EL (cell line): ENCODE measurements around the gene ABCC4.

ENCODE experiments used
- DNase-seq: peaks from one replicate; pipeline ENCODE4 v3.0.0-alpha.2; 2016

Gene ABCC4

DNA sequence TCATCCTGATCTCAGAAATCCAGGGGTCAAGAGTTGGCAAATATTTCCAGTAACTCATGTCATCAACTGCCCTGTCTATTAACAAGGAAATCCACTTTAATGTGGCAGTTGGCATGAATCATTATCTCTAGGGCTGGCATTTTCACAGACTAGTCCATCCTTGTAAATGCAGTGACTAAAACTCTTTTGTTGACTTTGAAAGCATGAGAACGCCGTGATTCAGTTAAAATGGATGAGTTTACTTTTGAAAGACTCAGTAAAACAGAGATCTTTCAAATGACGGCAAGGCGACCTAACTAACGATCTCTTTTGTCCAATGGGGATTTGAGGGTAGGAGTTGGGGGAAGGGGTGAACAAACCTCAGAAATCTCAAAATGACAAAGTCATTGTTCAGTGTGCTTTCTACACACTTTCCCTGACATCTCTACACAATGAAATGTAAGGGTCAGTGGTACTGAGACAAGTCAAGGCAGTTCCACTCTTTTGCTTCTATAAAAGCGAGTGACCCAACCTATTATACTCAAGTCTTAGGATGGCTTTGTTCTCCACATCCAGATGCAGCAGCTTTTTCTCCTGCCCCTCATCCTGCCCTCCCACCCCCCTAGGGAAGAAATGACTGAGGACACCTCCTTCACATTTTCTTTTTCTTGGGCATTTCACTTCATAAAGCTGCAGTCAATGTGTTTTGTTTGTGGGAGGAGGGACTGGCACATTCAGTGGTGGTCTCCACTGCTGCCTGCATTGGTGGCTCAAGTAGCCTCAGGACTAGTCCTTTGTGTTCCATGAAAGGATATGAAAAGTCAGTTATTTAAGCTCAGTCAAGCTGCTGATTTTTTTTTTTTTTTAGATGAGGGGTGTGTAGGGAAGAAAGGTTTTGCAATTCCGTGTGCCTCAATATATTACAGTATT is 200.5 kb downstream of the ABCC4 start:
- peak; percentile 89 for DNase-seq

DNA sequence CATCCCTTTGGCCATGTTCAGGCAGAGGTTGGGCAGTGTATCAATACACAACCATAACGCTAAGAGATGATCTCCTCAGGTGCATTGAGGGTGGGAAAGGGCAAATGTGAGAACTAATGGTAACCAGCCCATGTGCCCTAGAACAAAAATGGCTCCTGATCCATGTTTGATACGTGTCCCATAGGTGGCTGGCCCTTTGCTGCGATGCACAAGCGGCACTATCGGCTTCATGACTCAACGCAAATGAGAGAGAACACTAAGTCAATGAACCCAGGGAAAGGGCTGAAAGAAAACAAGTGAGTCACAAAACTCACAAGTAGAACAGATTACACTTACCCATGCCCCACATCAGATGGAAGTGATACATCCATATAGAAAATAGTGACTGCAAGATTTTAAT is 201.7 kb downstream of the ABCC4 start:
- peak; percentile 45 for DNase-seq

DNA sequence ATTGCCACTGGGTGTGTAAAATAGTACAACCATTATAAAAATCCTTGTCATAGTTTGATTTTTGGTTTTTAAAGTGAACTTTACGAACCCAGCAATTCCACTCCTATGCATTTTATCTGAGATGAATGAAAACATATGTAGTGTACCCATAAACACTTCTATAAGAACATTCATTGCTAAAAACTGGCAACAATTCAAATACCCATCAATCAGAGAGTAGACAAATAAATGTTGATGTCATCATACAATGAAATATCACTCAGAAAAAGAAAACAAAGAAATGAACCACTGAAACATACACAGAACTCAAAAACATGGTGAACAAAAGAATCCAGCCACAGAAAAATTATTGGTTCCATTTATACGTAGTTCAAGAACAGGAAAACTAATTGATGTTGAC is 202.3 kb downstream of the ABCC4 start:
- no peak for DNase-seq

DNA sequence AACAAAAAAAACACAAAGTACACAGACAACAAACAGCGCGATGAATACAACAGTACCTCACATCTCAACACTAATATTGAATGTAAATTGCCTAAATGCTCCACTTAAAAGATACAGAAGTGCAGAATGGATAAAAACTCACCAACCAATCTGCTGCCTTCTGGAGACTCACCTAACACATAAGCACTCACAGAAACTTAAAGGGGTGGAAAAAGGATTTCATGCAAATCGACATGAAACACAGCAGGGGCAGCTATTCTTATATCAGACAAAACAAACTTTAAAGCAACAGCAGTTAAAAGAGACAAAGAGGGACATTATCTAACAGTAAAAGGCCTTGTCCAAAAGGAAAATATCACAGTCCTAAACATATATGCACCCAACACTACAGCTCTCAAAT is 209.5 kb downstream of the ABCC4 start:
- no peak for DNase-seq

- peak; percentile 38 for DNase-seq
Observed at GRCh38 chr13:95087746-95088305, 213.4 kb downstream of the ABCC4 start.

DNA sequence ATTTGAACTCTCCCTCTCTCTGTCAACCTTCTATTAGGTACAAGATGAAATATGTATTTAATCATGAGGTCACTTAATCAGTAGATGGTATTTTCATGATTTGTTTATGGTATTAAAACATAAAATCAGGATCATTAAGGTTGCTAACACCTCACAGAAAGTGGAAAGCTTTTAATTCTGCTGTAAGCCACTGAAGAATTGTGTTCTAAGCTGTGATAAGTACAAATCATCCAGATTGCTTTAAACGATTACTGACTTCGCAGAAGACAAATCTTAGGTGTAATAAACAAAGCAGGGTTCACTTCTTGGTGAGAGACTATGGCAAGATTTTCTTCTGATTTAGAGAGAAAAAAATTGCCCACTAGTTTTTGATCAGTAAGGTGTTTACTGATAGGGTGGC is 214.5 kb downstream of the ABCC4 start:
- DNase-seq = no peak

DNA sequence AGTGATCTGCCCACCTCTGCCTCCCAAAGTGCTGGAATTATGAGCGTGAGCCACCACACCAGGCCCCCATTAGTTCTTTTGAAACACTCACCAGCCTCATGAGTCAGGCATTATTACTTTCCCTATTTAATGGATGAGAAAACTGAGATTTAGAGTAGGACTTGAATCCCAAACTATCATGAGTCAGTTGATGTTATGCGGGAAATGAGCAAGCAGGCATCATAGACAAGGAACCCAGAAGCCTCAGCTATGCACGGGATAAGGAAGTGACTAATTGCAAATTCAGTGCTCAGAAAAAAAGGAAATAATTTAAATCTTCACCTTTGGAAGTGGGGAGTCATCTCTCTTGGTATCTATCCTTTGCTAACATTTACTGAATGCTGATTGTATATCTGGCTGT is 217.5 kb downstream of the ABCC4 start:
- DNase-seq = peak; percentile 82

GRCh38 chr13:95083066-95083465 is 218.2 kb downstream of the ABCC4 start:
- DNase-seq = no peak

DNA sequence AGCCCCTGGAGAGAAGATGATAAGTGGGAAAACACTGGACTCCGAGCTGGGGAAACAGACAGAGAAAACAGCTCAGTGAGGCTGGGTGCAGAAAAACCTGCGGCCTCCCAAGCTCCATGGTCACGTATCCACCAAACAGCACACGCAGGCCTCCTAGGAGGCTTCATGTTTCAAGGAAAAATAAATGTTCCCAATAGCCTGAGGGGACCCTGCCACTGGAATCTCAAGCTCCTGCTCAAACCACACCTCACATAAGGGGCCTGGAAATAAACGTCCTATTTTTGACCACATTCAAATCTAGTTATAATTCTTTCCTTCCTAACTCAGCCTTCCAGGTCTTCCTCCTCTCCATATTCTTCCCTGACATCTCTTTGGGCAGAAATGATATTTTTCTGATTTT is 225.7 kb downstream of the ABCC4 start:
- peak; percentile 19 for DNase-seq

- DNase-seq = no peak
Observed at GRCh38 chr13:95074820-95075219, 226.4 kb downstream of the ABCC4 start.

DNA sequence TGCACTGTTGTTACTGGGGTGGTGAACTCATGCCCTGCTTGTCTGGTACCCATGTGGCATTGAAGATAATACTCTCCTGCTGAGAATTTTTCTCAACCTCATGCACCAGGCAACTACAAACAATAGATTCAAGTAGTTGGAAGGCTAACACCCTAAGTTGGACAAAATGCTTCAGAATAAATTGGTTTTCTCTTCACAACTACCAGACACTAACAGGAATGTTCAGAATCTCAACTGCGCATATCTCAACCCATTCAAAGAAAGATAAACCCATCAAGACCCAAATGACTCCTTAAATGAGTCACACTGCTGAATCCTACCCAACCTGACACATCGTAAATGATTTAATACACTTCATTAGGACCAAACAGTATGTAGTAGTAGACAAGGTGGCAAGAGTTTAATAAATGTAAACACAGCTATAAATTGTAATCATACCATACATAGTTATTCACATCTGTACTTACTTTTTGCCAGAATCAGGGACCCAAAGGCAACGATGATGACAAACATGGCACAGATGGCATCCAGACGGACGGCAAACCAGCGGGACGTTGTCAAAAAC is 227.4 kb downstream of the ABCC4 start:
- DNase-seq = peak; percentile 59

DNA sequence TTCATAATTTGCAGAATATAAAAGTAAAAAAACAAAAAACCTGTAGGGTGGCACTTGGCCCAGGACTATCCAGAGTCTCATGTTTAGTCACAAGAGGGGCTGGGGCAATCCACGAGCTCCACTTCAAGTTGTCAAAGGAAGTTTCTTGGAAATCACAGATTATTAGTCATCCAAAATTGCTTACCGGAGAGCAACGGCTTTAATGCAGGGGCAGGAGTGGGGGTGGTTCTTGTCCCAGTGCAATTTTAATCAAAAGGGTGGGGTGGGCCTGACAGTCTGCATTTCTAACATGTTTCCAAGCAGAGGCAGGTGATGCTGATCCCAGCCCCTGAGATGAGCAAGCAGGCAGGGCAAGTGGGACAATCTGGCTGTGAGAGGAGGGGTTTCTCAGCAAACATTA is 233.9 kb downstream of the ABCC4 start:
- peak; percentile 39 for DNase-seq

DNA sequence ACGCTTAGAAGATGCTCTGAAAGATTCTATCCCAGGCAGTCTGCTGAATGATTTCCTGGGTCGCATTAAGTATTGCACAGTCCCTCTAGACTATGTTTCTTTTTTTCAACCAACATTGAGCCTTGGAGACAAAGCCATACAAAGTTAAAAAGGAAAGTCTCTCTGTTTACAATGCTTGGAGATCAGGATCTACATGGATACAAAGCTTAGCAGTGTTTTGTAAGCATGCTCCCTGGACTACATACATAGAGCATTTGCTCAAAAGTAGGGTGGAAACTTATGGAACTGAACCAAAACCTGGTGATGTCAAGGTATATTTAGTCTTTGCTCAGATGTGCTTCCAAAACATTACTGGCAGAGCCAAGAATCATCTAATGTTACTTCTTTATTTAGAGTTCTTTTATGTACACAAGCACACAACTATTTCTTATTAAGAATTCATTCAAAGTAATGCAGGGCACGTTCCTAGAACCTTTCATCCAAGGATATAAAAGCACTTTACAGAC is 241.2 kb downstream of the ABCC4 start:
- DNase-seq = no peak

DNA sequence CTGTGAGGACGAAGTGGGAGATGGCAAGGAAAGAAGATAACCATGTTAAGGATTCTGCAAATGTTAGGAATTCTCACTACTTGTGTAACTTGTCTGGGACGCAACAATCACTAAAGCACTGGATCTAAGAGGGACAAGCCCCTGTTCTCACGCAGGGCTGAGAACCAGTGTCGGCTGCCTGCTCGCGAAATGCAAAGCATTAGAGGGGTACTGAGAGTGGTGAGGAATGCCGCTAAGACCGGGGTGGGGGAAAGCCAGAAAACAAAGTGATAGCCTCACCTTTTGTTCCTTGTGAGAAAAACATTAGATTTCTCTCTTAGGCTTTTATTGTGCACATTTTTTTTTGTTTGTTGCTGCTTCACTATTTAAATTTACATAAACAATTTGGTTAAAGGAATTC is 241.9 kb downstream of the ABCC4 start:
- no peak for DNase-seq

GRCh38 chr13:95058680-95059079 is 242.6 kb downstream of the ABCC4 start:
- no peak for DNase-seq

DNA sequence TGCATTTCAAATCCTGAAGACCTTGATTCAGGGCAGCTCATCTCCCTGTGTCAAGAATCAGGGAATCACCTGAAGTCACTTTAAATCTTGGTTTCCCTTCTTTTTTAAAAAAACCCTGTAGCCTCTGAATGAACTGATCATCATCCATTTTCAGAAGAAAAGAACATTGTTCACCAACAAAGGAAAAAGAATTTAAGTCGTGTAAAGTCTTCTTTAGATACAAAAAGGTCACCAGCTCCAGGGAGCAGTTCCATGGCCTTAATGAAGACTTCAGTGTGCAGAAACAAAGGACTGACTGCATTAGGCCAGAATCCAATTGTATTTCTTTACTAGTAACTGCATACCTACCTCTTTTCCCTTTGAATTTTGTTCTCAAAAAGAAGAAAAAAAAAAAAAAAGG is 245.0 kb downstream of the ABCC4 start:
- DNase-seq = no peak

GRCh38 chr13:95050800-95051615 is 250.2 kb downstream of the ABCC4 start:
- DNase-seq = no peak

DNA sequence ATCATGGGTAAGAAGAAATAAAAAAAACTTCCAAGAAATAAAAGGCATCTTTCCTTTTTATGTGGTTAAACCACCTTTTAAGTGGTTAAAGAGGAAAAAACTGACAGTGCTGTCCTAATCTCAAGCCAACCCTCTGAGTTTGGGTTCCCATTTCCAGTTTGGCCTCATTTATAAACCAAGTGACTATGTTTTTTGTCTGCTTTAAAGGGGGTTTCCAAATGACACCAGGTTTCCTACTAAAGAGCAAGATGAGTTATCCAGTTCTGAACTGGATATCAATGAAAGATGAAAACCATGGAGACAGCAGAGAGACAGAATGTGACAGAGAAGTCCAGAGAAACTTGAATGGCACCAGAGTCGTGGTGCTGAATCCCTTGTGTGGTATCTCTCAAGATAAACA is 251.5 kb downstream of the ABCC4 start:
- no peak for DNase-seq

- no peak for DNase-seq
Observed at GRCh38 chr13:95044452-95045205, 256.6 kb downstream of the ABCC4 start.

- peak; percentile 12 for DNase-seq
Observed at GRCh38 chr13:95039415-95039814, 261.8 kb downstream of the ABCC4 start.

- no peak for DNase-seq
Observed at GRCh38 chr13:95038949-95039348, 262.3 kb downstream of the ABCC4 start.
